Heart left ventricle (tissue), 16 donors: ENCODE data around the gene PTGDS. TPM values are rescaled to one million over a fixed set of nuclear protein-coding genes. Genes with fewer than 3 reads are reported as not detected.

Source experiments
- ATAC-seq, 4 donors: fragments of 200-7000 bp; cut with Tn5 transposase; one replicate each; pipeline ENCODE4 v1.9.1; 2020 to 2022; ENCODE audit warnings: moderate library complexity in 4 of 4, mild to moderate bottlenecking in 3 of 4, moderate number of reproducible peaks in 1 of 4
- DNase-seq, 5 donors: peaks; one replicate each; pipeline ENCODE4 v3.0.0-alpha.2; 2020
- H3K27ac ChIP-seq, 12 donors: fragments of 200-600 bp; sonication (generic) in 4 of 12; one replicate each; pipeline versions ENCODE4 v1.5.0 to v1.8.0; 2016 to 2022; ENCODE audit warnings: mild to moderate bottlenecking in 2 of 12
- H3K27me3 ChIP-seq, 9 donors: fragments of 200-600 bp; sonication (generic) in 2 of 9; one replicate each; pipeline versions ENCODE4 v1.5.1 to v1.8.0; 2016 to 2022; ENCODE audit warnings: mild to moderate bottlenecking in 3 of 9
- H3K36me3 ChIP-seq, 9 donors: fragments of 200-600 bp; sonication (generic) in 2 of 9; one replicate each; pipeline versions ENCODE4 v1.5.0 to v1.8.0; 2018 to 2022; ENCODE audit warnings: mild to moderate bottlenecking in 2 of 9
- H3K4me1 ChIP-seq, 12 donors: fragments of 200-600 bp; sonication (generic) in 4 of 12; one replicate each; pipeline versions ENCODE4 v1.5.0 to v1.8.0; 2016 to 2022; ENCODE audit warnings: mild to moderate bottlenecking in 3 of 12
- H3K4me3 ChIP-seq, 12 donors: fragments of 200-600 bp; sonication (generic) in 4 of 12; one replicate each; pipeline versions ENCODE4 v1.5.0 to v1.8.0; 2017 to 2022; ENCODE audit warnings: mild to moderate bottlenecking in 9 of 12, moderate library complexity in 4 of 12
- H3K9me3 ChIP-seq, 12 donors: fragments of 200-600 bp; sonication (generic) in 4 of 12; one replicate each; pipeline versions ENCODE4 v1.5.0 to v1.8.0; 2016 to 2022; ENCODE audit warnings: mild to moderate bottlenecking in 1 of 12
- CTCF ChIP-seq, 12 donors: fragments of 200-600 bp; sonication (generic) in 4 of 12; IDR thresholded peaks; one replicate each; pipeline versions ENCODE4 v1.5.0 to v1.8.0; 2018 to 2022; ENCODE audit warnings: antibody characterized with exemption in 12 of 12, mild to moderate bottlenecking in 5 of 12
- POLR2A ChIP-seq, 2 donors: fragments of 450-650 bp; IDR thresholded peaks; one replicate each; pipeline ENCODE4 v1.6.1; 2017; ENCODE audit warnings: antibody characterized with exemption in 2 of 2, mild to moderate bottlenecking in 2 of 2, moderate library complexity in 2 of 2
- WGBS, 4 donors: extraction: QIAGEN DNeasy Blood & Tissue Kit in 2 of 4; methylation state at CpG; one replicate each; pipeline versions ENCODE4 v1.1.5 to v1.1.7; 2013 to 2018; 5-methylcytosine and 5-hydroxymethylcytosine counted together
- intact Hi-C, 10 donors: fragments of 100-400 bp; cut with DNase I; formaldehyde crosslinking; loops; one replicate each; pipeline versions ENCODE4 v1.11.1 to v1.14.2; 2022
- polyA plus RNA-seq, 2 donors: library from polyadenylated mRNA; stranded (reverse); fragments of 200-250 nt; gene quantifications; one replicate each; pipeline ENCODE4 v1.2.3, GENCODE V29; 2013
- total RNA-seq, 9 donors: library from RNA; depleted of rRNA in 2 of 9; stranded (reverse); fragments of >200 nt in 2 of 9; fragmentation: NEBNext Ultra II Directional in 3 of 9; extraction: Animal tissue kit (Norgen Biotek cat#: 25700) in 3 of 9; gene quantifications; one replicate each; pipeline versions ENCODE4 v1.1.0 to v1.2.4, GENCODE V29; 2016 to 2023
- donor health status: ischemic (EF 13 %, LVEDD 7.1; RV severe dilation, severe dysfunction).
- donor health status: healthy with polysubstance abuse.
- donor health status: DM: no; HTN: yes; CAD: no.
- donor health status: DM: no; HTN: no; CAD: no.
- donor health status: ischemic (EF 25% LVEDD 6.9; RV normal size, moderate dysfunction).
- donor health status: ischemic (EF 25% LVEDD 5.7; RV mildly dilated, moderate dysfunction).
- donor health status: healthy.
- donor health status: DM: yes; HTN: yes; CAD: no.
- donor health status: ischemic (EF 35%, LVEDD 5.7; RV mildly dilated, moderate dysfunction).
- donor health status: nonischemic (EF 11% LVEDD 7.7; RV severe dilation, severe dysfunction).
- donor health status: DM: yes; HTN: yes; CAD: no.
- donor health status: PGD.
- donor health status: ischemic (EF 29% LVEDD 5.4; RV normal size, mild dysfunction).
- donor health status: nonischemic (EF 23%, LVEDD 6.1; RV moderate dilation, normal function).

Gene PTGDS
- total and polyA plus RNA-seq, 11 donors, result 1,152 to 5,295 (median 3,109) TPM

- Histone ChIP-seq H3K4me1 (peaks cover 7 to 46% (median 24%) of the 10 kb centered on the region in 12 donors), H3K27me3 (no peaks in the 10 kb centered on the region), H3K27ac (peak overlapping the region in 11 of 12 donors; percentile 58 to 98 (median 86)), H3K4me3 (peak overlapping the region in 1 of 12 donors; percentile 18), H3K36me3 (peaks cover 7 to 48% (median 32%) of the 10 kb centered on the region in 9 donors), H3K9me3 (no peaks in the 10 kb centered on the region)
- TF ChIP-seq CTCF (IDR thresholded peaks at IDR 0.05) (no peak), POLR2A (IDR thresholded peaks at IDR 0.05) (no peak)
- no peak for ATAC-seq
- WGBS, 4 donors, result 88 to 94% (median 91%) methylated on average over 29 to 42 of the region's 42 CpGs
- intact Hi-C loops, result loop anchor here in 8 of 10 donors (2.0 to 5.0 kb wide), 10 partner anchors 38 to 148 kb away; partner anchors contain the start of genes PHPT1 (in 4 of the 8), EDF1 (in 3 of the 8), TMEM141 (in 3 of the 8) and MAMDC4 (in 2 of the 8)
- no peak for DNase-seq
Observed at GRCh38 chr9:136940526-136941230, 36.6 kb upstream of the PTGDS start.

GRCh38 chr9:136941231-136942111 is 35.8 kb upstream of the PTGDS start:
- peak in 1 of 5 donors; percentile 32 for DNase-seq
- WGBS, 4 donors, result 95 to 97% (median 96%) methylated on average over 30 to 55 of the region's 55 CpGs
- Histone ChIP-seq H3K4me3 (no peak overlapping the region), H3K27ac (peak overlapping the region in 6 of 12 donors; percentile 2 to 98 (median 90)), H3K4me1 (peaks cover 7 to 46% (median 24%) of the 10 kb centered on the region in 12 donors), H3K27me3 (no peaks in the 10 kb centered on the region), H3K36me3 (peaks cover 7 to 48% (median 32%) of the 10 kb centered on the region in 9 donors), H3K9me3 (no peaks in the 10 kb centered on the region)
- intact Hi-C loops, result loop anchor here in 8 of 10 donors (2.0 to 5.0 kb wide), 10 partner anchors 39 to 149 kb away; partner anchors contain the start of genes PHPT1 (in 4 of the 8), EDF1 (in 3 of the 8), TMEM141 (in 3 of the 8) and MAMDC4 (in 2 of the 8)
- no peak for TF ChIP-seq CTCF (IDR thresholded peaks at IDR 0.05)
- no peak for ATAC-seq

GRCh38 chr9:136942112-136942880 is 35.0 kb upstream of the PTGDS start:
- DNase-seq, result peak in 1 of 5 donors; percentile 29
- no peaks in the 10 kb centered on the region for H3K9me3 ChIP-seq
- no peak for ATAC-seq
- H3K27ac ChIP-seq, result peak overlapping the region in 6 of 12 donors; percentile 2 to 98 (median 98)
- H3K4me1 ChIP-seq, result peaks cover 7 to 50% (median 24%) of the 10 kb centered on the region in 12 donors
- no peaks in the 10 kb centered on the region for H3K27me3 ChIP-seq
- peak overlapping the region in 2 of 12 donors; percentile 90 to 96 for H3K4me3 ChIP-seq
- peaks cover 7 to 45% (median 32%) of the 10 kb centered on the region in 9 donors for H3K36me3 ChIP-seq
- 94 to 95% (median 94%) methylated on average over 31 to 60 of the region's 60 CpGs for WGBS, 4 donors
- TF ChIP-seq CTCF (IDR thresholded peaks at IDR 0.05) (no peak), POLR2A (IDR thresholded peaks at IDR 0.05) (no peak)
- intact Hi-C loops, result loop anchor here in 8 of 10 donors (5.0 kb wide), 9 partner anchors 40 to 150 kb away; partner anchors contain the start of genes EDF1 (in 3 of the 8), PHPT1 (in 3 of the 8), TMEM141 (in 3 of the 8) and MAMDC4 (in 2 of the 8)
